GM10248 (cell line): Measurements from ENCODE around the gene PRKD2.

Experiments
- CTCF ChIA-PET: fragments of 300-600 bp; sonication (Branson Sonifier 250); formaldehyde crosslinking; extraction: SDS; loops from one replicate; lab custom pipeline; 2021; ENCODE audit warnings: antibody characterized with exemption; lab: Yijun Ruan, JAX
- POLR2A ChIA-PET: fragments of 350-650 bp; sonication (Branson Sonifier 250); formaldehyde crosslinking; extraction: SDS; loops from one replicate; lab custom pipeline; 2020; ENCODE audit warnings: antibody characterized with exemption; lab: Yijun Ruan, JAX
- DNase-seq: peaks from one replicate; pipeline ENCODE4 v3.0.0; 2012; ENCODE audit errors: extremely low spot score
- CTCF ChIP-seq: IDR thresholded peaks from 2 replicates; pipeline ENCODE4 v1.5.1; 2012; ENCODE audit warnings: mild to moderate bottlenecking, low read depth; ENCODE audit errors: extremely low read depth, missing control alignments, control extremely low read depth

The PRKD2 gene

GRCh38 chr19:46685189-46685588, 31.7 kb downstream of the PRKD2 start:
- TF ChIP-seq CTCF: no peak
- ChIA-PET CTCF (interaction anchor here (1.3 to 2.5 kb wide), 3 partner anchors 11 to 44 kb away, joined by 4 to 9 read pairs (median 5); no protein-coding TSS in a partner anchor), POLR2A (no interaction called here)
- no peak for DNase-seq

GRCh38 chr19:46678110-46678732, 38.7 kb downstream of the PRKD2 start:
- POLR2A ChIA-PET: no interaction called here
- no peak for TF ChIP-seq CTCF
- DNase-seq: peak; percentile 73
- CTCF ChIA-PET: interaction anchor here (2.0 to 3.5 kb wide), 2 partner anchors 16 to 26 kb away, joined by 9 to 20 read pairs; partner anchors contain the start of gene DACT3

GRCh38 chr19:46674416-46675178, 42.3 kb downstream of the PRKD2 start:
- POLR2A ChIA-PET: interaction anchor here (0.6 kb wide), 1 partner anchor 55 kb away, joined by 3 read pairs; no protein-coding TSS in a partner anchor
- no peak for TF ChIP-seq CTCF
- CTCF ChIA-PET: interaction anchor here (0.9 to 5.4 kb wide), 6 partner anchors 10 to 146 kb away, joined by 3 to 30 read pairs (median 8); partner anchors contain the start of gene DACT3
- DNase-seq: no peak

- no peak for TF ChIP-seq CTCF
- ChIA-PET POLR2A (interaction anchor here (0.7 kb wide), 1 partner anchor 153 kb away, joined by 3 read pairs; no protein-coding TSS in a partner anchor), CTCF (interaction anchor here (5.4 kb wide), 1 partner anchor 9 kb away, joined by 30 read pairs; the partner anchor contains the start of gene DACT3)
These were observed 46.1 kb downstream of the PRKD2 start for GRCh38 chr19:46670813-46671212.

GRCh38 chr19:46668662-46669061, 48.3 kb downstream of the PRKD2 start:
- ChIA-PET CTCF (no interaction called here), POLR2A (no interaction called here)
- no peak for TF ChIP-seq CTCF
- no peak for DNase-seq

More at GRCh38 chr19:46670813-46671212, 46.1 kb downstream of the PRKD2 start:
- DNase-seq: no peak

GRCh38 chr19:46665072-46665471, 51.8 kb downstream of the PRKD2 start:
- CTCF ChIA-PET: interaction anchor here (5.5 to 7.9 kb wide), 2 partner anchors 40 to 51 kb away, joined by 36 to 287 read pairs; no protein-coding TSS in a partner anchor
- POLR2A ChIA-PET: no interaction called here
- DNase-seq: no peak
- TF ChIP-seq CTCF: no peak
